Measurements from ENCODE around the gene HLA-DQB1.
"Not testable (repeated sequence)": the region's sequence is repeated elsewhere in the genome, so short reads cannot be mapped to it uniquely, and the experiment has no call there.

Gene HLA-DQB1

GRCh38 chr6:32666420-32667300, at the start of gene HLA-DQB1:
TSS of gene HLA-DQB1 (minus strand) at chr6:32666657. CDS start at chr6:32666607, 50 bp downstream.
- in situ Hi-C loops (cut with MboI; ENCODE audit: low pct_unique_long_range_greater_than_20kb, low sequenced_read_pairs, unreplicated experiment): no loop called here
- no peak for TF ChIP-seq CTCF (IDR thresholded peaks at IDR 0.05; ENCODE audit: extremely low read depth, insufficient read depth, missing control alignments)
- peak; percentile 84 for DNase-seq (ENCODE audit: low spot score)

- DNase-seq (ENCODE audit: low spot score): no peak
- TF ChIP-seq CTCF (IDR thresholded peaks at IDR 0.05; ENCODE audit: extremely low read depth, insufficient read depth, missing control alignments): no peak
- in situ Hi-C loops (cut with MboI; ENCODE audit: low pct_unique_long_range_greater_than_20kb, low sequenced_read_pairs, unreplicated experiment): no loop called here
Observed at GRCh38 chr6:32713241-32713640, 46.8 kb upstream of the HLA-DQB1 start.

DNA sequence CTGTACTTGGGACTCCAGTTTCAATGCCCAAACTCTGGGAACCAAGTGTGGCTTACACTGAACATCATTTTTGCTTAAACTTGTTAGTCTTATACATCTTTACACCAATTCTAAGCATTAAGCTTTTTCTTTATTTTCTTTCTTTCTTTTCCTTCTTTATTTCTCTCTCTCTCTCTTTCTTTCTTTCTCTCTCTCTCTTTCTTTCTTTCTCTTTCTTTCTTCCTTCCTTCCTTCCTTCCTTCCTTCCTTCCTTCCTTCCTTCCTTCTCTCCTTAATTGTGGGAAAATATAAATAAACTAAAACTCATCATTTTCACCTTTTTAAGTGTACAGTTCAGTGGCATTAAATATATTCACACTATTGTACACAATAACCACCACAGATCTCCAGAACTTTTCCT, 43.2 kb upstream of the HLA-DQB1 start:
- TF ChIP-seq CTCF (IDR thresholded peaks at IDR 0.05; ENCODE audit: extremely low read depth, insufficient read depth, missing control alignments): no peak
- no peak for DNase-seq (ENCODE audit: low spot score)
- in situ Hi-C loops (cut with MboI; ENCODE audit: low pct_unique_long_range_greater_than_20kb, low sequenced_read_pairs, unreplicated experiment): no loop called here

DNA sequence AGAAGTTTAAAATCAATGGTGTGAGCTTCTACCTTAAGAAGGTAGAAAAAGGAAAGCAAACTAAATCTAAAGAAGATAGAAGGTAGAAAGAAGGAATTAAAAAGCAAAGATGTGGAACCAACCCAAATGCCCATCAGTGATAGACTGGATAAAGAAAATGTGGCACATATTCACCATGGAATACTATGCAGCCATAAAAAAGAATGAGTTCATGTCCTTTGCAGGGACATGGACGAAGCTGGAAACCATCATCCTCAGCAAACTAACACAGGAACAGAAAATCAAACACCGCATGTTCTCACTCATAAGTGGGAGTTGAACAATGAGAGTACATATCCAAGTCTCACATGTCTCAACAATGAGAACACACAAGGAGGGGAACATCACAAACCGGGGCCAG, 38.7 kb upstream of the HLA-DQB1 start:
- in situ Hi-C loops (cut with MboI; ENCODE audit: low pct_unique_long_range_greater_than_20kb, low sequenced_read_pairs, unreplicated experiment); DNase-seq (ENCODE audit: low spot score): not testable (repeated sequence)

- no peak for DNase-seq (ENCODE audit: low spot score)
- in situ Hi-C loops (cut with MboI; ENCODE audit: low pct_unique_long_range_greater_than_20kb, low sequenced_read_pairs, unreplicated experiment): no loop called here
- TF ChIP-seq CTCF (IDR thresholded peaks at IDR 0.05; ENCODE audit: extremely low read depth, insufficient read depth, missing control alignments): no peak
Observed at GRCh38 chr6:32703347-32703746, 36.9 kb upstream of the HLA-DQB1 start.

DNA sequence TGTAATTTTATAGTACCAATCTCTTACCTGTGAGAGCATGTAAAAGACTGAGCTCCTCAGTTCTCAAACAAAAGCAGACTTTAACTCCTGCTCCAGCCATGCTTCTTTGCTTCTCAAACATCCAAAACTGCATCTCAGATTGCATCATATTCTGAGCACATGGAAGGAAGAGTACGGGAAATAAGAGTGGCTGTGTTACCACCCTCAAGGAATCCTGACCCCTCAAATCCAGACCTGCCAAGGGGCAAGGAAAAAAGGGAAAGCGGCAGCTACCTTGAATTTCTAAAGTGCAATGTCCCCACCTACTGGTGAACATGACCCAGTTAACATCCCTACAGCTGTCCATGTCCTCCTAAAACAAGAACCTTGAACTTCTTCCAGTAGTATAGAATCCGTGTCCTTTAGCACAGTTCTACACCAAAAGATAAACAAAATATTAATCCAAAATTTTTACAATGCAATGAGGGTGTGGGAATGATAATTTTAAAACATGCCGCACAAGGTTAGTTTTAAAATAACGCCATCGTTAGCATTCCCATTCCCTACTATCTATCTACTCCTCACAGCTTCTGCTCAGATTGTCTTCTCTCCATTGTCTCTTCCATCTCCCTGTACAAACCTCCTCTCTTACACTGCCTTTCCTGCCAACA, 34.1 kb upstream of the HLA-DQB1 start:
- peak; percentile 59 for TF ChIP-seq CTCF (IDR thresholded peaks at IDR 0.05; ENCODE audit: extremely low read depth, insufficient read depth, missing control alignments)
- DNase-seq (ENCODE audit: low spot score): peak; percentile 33
- in situ Hi-C loops (cut with MboI; ENCODE audit: low pct_unique_long_range_greater_than_20kb, low sequenced_read_pairs, unreplicated experiment): no loop called here

DNA sequence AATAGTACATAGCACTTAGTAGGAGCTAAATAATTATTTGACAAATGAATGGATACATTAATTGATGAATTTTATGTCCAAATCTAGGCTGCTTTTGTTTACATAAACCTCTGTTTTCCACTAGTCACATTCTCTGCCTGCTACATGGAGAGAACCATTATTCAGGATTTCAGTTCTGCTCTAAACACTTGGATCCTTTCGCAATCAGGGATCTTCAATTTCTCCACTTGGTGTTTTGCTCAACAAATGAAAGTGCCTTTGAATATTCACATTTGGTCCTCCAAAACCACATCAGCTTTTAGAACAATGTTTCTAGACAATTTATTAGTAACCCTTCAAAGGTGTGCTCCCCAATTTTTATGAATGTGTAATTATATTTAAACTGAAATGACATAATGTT, 30.6 kb upstream of the HLA-DQB1 start:
- in situ Hi-C loops (cut with MboI; ENCODE audit: low pct_unique_long_range_greater_than_20kb, low sequenced_read_pairs, unreplicated experiment): loop anchor here (5.0 kb wide), 1 partner anchor 280 kb away; no protein-coding TSS in a partner anchor
- TF ChIP-seq CTCF (IDR thresholded peaks at IDR 0.05; ENCODE audit: extremely low read depth, insufficient read depth, missing control alignments): no peak

More for the DNA sequence above, 30.6 kb upstream of the HLA-DQB1 start:
- DNase-seq (ENCODE audit: low spot score): no peak
